Osteocyte (in vitro differentiated cells): ENCODE results near the gene MYH7. TPM values are rescaled to one million over a fixed set of nuclear protein-coding genes. Genes with fewer than 3 reads are reported as not detected.

Experiments
- DNase-seq: peaks from one replicate; pipeline ENCODE4 v3.0.0; 2021; ENCODE audit warnings: mixed read lengths; ENCODE audit not compliant: unreplicated experiment; ENCODE audit errors: extremely low spot score
- H3K27ac Mint-ChIP-seq: one replicate; pipeline ENCODE4 v1.8.0; 2021; ENCODE audit warnings: mild to moderate bottlenecking, mixed read lengths; ENCODE audit not compliant: unreplicated experiment
- H3K27me3 Mint-ChIP-seq: one replicate; pipeline ENCODE4 v1.8.0; 2021; ENCODE audit warnings: mixed read lengths; ENCODE audit not compliant: unreplicated experiment
- H3K36me3 Mint-ChIP-seq: one replicate; pipeline ENCODE4 v1.8.0; 2021; ENCODE audit warnings: mixed read lengths; ENCODE audit not compliant: unreplicated experiment
- H3K4me1 Mint-ChIP-seq: one replicate; pipeline ENCODE4 v1.8.0; 2021; ENCODE audit warnings: mixed read lengths; ENCODE audit not compliant: unreplicated experiment
- H3K4me3 Mint-ChIP-seq: one replicate; pipeline ENCODE4 v1.8.0; 2021; ENCODE audit warnings: mild to moderate bottlenecking, moderate library complexity, mixed read lengths; ENCODE audit not compliant: unreplicated experiment
- H3K9me3 Mint-ChIP-seq: one replicate; pipeline ENCODE4 v1.8.0; 2021; ENCODE audit warnings: mixed read lengths; ENCODE audit not compliant: unreplicated experiment
- CTCF ChIP-seq: fragments of 200-600 bp; sonication (generic); IDR thresholded peaks from 2 replicates; pipeline ENCODE4 v1.5.0; 2021; ENCODE audit warnings: antibody characterized with exemption, mild to moderate bottlenecking, moderate library complexity
- total RNA-seq: library from RNA; stranded (reverse); gene quantifications from 2 replicates; pipeline ENCODE4 v1.2.1, GENCODE V29; 2021

The MYH7 gene
- total RNA-seq, 1 donor from 2014 or later = not detected

GRCh38 chr14:23385642-23386265 lies 49.7 kb downstream of the MYH7 start:
- no peak for TF ChIP-seq CTCF
- Mint-ChIP-seq H3K27ac (no peak overlapping the region), H3K36me3 (no peaks in the 10 kb centered on the region), H3K4me1 (no peaks in the 10 kb centered on the region), H3K4me3 (no peak overlapping the region), H3K9me3 (no peaks in the 10 kb centered on the region), H3K27me3 (peaks cover 33% of the 10 kb centered on the region)
- DNase-seq = no peak

- Mint-ChIP-seq H3K27ac (no peak overlapping the region), H3K27me3 (peaks cover 34% of the 10 kb centered on the region), H3K9me3 (no peaks in the 10 kb centered on the region), H3K4me3 (no peak overlapping the region), H3K36me3 (no peaks in the 10 kb centered on the region), H3K4me1 (no peaks in the 10 kb centered on the region)
- DNase-seq = no peak
- TF ChIP-seq CTCF = no peak
Measured at GRCh38 chr14:23385244-23385641, 50.2 kb downstream of the MYH7 start.

- no peaks in the 10 kb centered on the region for H3K9me3 Mint-ChIP-seq
- H3K27ac Mint-ChIP-seq = no peak overlapping the region
- peaks cover 32% of the 10 kb centered on the region for H3K27me3 Mint-ChIP-seq
- H3K4me3 Mint-ChIP-seq = no peak overlapping the region
- H3K36me3 Mint-ChIP-seq = no peaks in the 10 kb centered on the region
- no peaks in the 10 kb centered on the region for H3K4me1 Mint-ChIP-seq
- DNase-seq = no peak
- no peak for TF ChIP-seq CTCF
Measured at GRCh38 chr14:23384364-23385080, 50.9 kb downstream of the MYH7 start.

- peaks cover 34% of the 10 kb centered on the region for H3K27me3 Mint-ChIP-seq
Measured at GRCh38 chr14:23382731-23383440, 52.6 kb downstream of the MYH7 start.

More at GRCh38 chr14:23382731-23383440, 52.6 kb downstream of the MYH7 start:
- H3K36me3 Mint-ChIP-seq = no peaks in the 10 kb centered on the region
- no peak overlapping the region for H3K4me3 Mint-ChIP-seq
- H3K27ac Mint-ChIP-seq = no peak overlapping the region
- TF ChIP-seq CTCF = no peak
- no peak for DNase-seq
- H3K4me1 Mint-ChIP-seq = no peaks in the 10 kb centered on the region
- no peaks in the 10 kb centered on the region for H3K9me3 Mint-ChIP-seq
